IMR-90 (cell line): ENCODE results near the gene ERCC8. TPM values are rescaled to one million over a fixed set of nuclear protein-coding genes. Genes with fewer than 3 reads are reported as not detected.

Experiments used
- ATAC-seq: fragments of 200-7000 bp; cut with Tn5 transposase; 2 replicates; pipeline ENCODE4 v1.9.1; 2020; ENCODE audit warnings: low read depth, mild to moderate bottlenecking, moderate library complexity
- BruUV-seq: library from RNA; stranded (reverse); fragments of 400-500 nt; replicated peaks from 2 replicates; lab custom pipeline; 2021; lab: Mats Ljungman, UMichigan
- CTCF ChIA-PET: fragments of 300-600 bp; formaldehyde crosslinking; extraction: SDS; loops from one replicate; lab custom pipeline; 2021; ENCODE audit warnings: antibody characterized with exemption; lab: Yijun Ruan, JAX
- POLR2A ChIA-PET: fragments of 300-600 bp; sonication (Branson Sonifier 250); formaldehyde crosslinking; loops from one replicate; lab custom pipeline; 2022; ENCODE audit warnings: antibody characterized with exemption; ENCODE audit not compliant: unreplicated experiment; lab: Charles Lee
- DNase-seq: peaks from one replicate; pipeline ENCODE4 v3.0.0; 2013
- H2AFZ ChIP-seq: replicated peaks from 2 replicates; pipeline ENCODE3; 2013; ENCODE audit warnings: low read length, mild to moderate bottlenecking; ENCODE audit not compliant: poor library complexity
- H2AK5ac ChIP-seq: 2 replicates; pipeline ENCODE4 v1.6.1; 2013; ENCODE audit warnings: low read depth, low read length, inconsistent platforms
- H2AK9ac ChIP-seq: replicated peaks from 2 replicates; pipeline ENCODE3; 2013; ENCODE audit warnings: mild to moderate bottlenecking, low read depth, low read length, moderate library complexity; ENCODE audit not compliant: poor library complexity
- H2BK120ac ChIP-seq: 2 replicates; pipeline ENCODE4 v1.6.1; 2013; ENCODE audit warnings: low read depth, low read length, inconsistent platforms
- H2BK15ac ChIP-seq: 3 replicates; pipeline ENCODE4 v1.6.1; 2013; ENCODE audit warnings: low read depth, low read length, inconsistent platforms
- H2BK20ac ChIP-seq: 2 replicates; pipeline ENCODE4 v1.6.1; 2013; ENCODE audit warnings: low read depth, mild to moderate bottlenecking, inconsistent platforms, low read length, moderate library complexity
- H2BK5ac ChIP-seq: 2 replicates; pipeline ENCODE4 v1.6.1; 2013; ENCODE audit warnings: mild to moderate bottlenecking, low read depth, low read length, inconsistent platforms; ENCODE audit not compliant: poor library complexity, severe bottlenecking
- H3K14ac ChIP-seq: replicated peaks from 2 replicates; pipeline ENCODE4 v1.6.1; 2013; ENCODE audit warnings: low read depth, low read length, inconsistent platforms
- H3K18ac ChIP-seq: 2 replicates; pipeline ENCODE4 v1.6.1; 2013; ENCODE audit warnings: low read depth, low read length, control low read depth
- H3K23ac ChIP-seq: 2 replicates; pipeline ENCODE4 v1.6.1; 2013; ENCODE audit warnings: low read depth, low read length, inconsistent platforms
- H3K27ac ChIP-seq: 2 replicates; pipeline ENCODE4 v1.5.1; 2013; ENCODE audit warnings: mild to moderate bottlenecking, control low read depth, low read length; ENCODE audit not compliant: insufficient read depth
- H3K27me3 ChIP-seq: 2 replicates; pipeline ENCODE4 v1.6.1; 2013; ENCODE audit warnings: low read length; ENCODE audit not compliant: control insufficient read depth, insufficient read depth
- H3K36me3 ChIP-seq: 2 replicates; pipeline ENCODE4 v1.6.1; 2013; ENCODE audit warnings: low read length, mixed read lengths; ENCODE audit not compliant: control insufficient read depth, insufficient read depth
- H3K4ac ChIP-seq: 2 replicates; pipeline ENCODE4 v1.6.1; 2013; ENCODE audit warnings: low read depth, low read length, inconsistent platforms
- H3K4me1 ChIP-seq: 2 replicates; pipeline ENCODE4 v1.6.1; 2013; ENCODE audit warnings: low read length, mixed read lengths; ENCODE audit not compliant: control insufficient read depth, insufficient read depth
- H3K4me2 ChIP-seq: 2 replicates; pipeline ENCODE4 v1.6.1; 2013; ENCODE audit warnings: low read depth, mild to moderate bottlenecking, control low read depth, low read length, moderate library complexity
- H3K4me3 ChIP-seq: 2 replicates; pipeline ENCODE4 v1.5.1; 2013; ENCODE audit warnings: low read depth, mild to moderate bottlenecking, control low read depth, low read length, moderate library complexity; ENCODE audit not compliant: insufficient read depth
- H3K56ac ChIP-seq: 2 replicates; pipeline ENCODE4 v1.6.1; 2013; ENCODE audit warnings: low read length, inconsistent platforms; ENCODE audit not compliant: insufficient read depth; ENCODE audit errors: extremely low read depth
- H3K79me1 ChIP-seq, 2 experiments: 2 replicates each; pipeline ENCODE4 v1.6.1; 2013; ENCODE audit warnings: low read length in 2 of 2, inconsistent platforms in 1 of 2, low read depth in 1 of 2
- H3K9ac ChIP-seq: 2 replicates; pipeline ENCODE4 v1.6.1; 2013; ENCODE audit warnings: low read depth, low read length, control low read depth
- H3K9me1 ChIP-seq: 2 replicates; pipeline ENCODE4 v1.6.1; 2013; ENCODE audit warnings: low read length, inconsistent platforms; ENCODE audit not compliant: insufficient read depth
- H3K9me3 ChIP-seq: 2 replicates; pipeline ENCODE4 v1.6.1; 2013; ENCODE audit warnings: low read length; ENCODE audit not compliant: control insufficient read depth, insufficient read depth
- H4K20me1 ChIP-seq: 2 replicates; pipeline ENCODE4 v1.6.1; 2013; ENCODE audit warnings: low read length, inconsistent platforms; ENCODE audit not compliant: insufficient read depth
- H4K5ac ChIP-seq: 2 replicates; pipeline ENCODE4 v1.6.1; 2013; ENCODE audit warnings: mild to moderate bottlenecking, low read depth, low read length, control low read depth
- H4K8ac ChIP-seq, 2 experiments: 2 replicates each; pipeline ENCODE4 v1.6.1; 2013; ENCODE audit warnings: low read depth in 2 of 2, low read length in 2 of 2, control low read depth in 1 of 2, inconsistent platforms in 1 of 2
- H4K91ac ChIP-seq: 2 replicates; pipeline ENCODE4 v1.6.1; 2013; ENCODE audit warnings: low read depth, low read length, inconsistent platforms; ENCODE audit not compliant: insufficient read depth
- BHLHE40 ChIP-seq: fragments of 150-350 bp; IDR thresholded peaks from 2 replicates; pipeline ENCODE4 v1.6.1; 2016; ENCODE audit warnings: mild to moderate bottlenecking, low read depth, low read length
- CEBPB ChIP-seq: IDR thresholded peaks from 2 replicates; pipeline ENCODE4 v1.6.1; 2012; ENCODE audit warnings: low read depth, low read length, improper control_type of control experiment
- CHD1 ChIP-seq: IDR thresholded peaks from 2 replicates; pipeline ENCODE4 v1.6.1; 2012; ENCODE audit warnings: low read depth, low read length, improper control_type of control experiment
- CTCF ChIP-seq: conservative IDR thresholded peaks from 2 replicates; pipeline ENCODE4 v1.5.1; 2012; ENCODE audit warnings: mild to moderate bottlenecking, low read depth, low read length, improper control_type of control experiment
- FOS ChIP-seq: fragments of 150-350 bp; IDR thresholded peaks from 2 replicates; pipeline ENCODE4 v1.6.1; 2016; ENCODE audit warnings: low read depth, low read length
- MAFK ChIP-seq: IDR thresholded peaks from 2 replicates; pipeline ENCODE4 v1.6.1; 2012; ENCODE audit warnings: low read depth, low read length, improper control_type of control experiment
- MAZ ChIP-seq: IDR thresholded peaks from 2 replicates; pipeline ENCODE4 v1.6.1; 2012; ENCODE audit warnings: low read depth, mild to moderate bottlenecking, low read length, improper control_type of control experiment, moderate library complexity, borderline replicate concordance
- MXI1 ChIP-seq: IDR thresholded peaks from 2 replicates; pipeline ENCODE4 v1.6.1; 2012; ENCODE audit warnings: low read depth, mild to moderate bottlenecking, low read length, moderate library complexity, borderline replicate concordance
- NFE2L2 ChIP-seq: fragments of 150-350 bp; IDR thresholded peaks from 2 replicates; pipeline ENCODE4 v1.6.1; 2016; ENCODE audit warnings: low read depth, mild to moderate bottlenecking, low read length
- POLR2A ChIP-seq: IDR thresholded peaks from 2 replicates; pipeline ENCODE4 v1.6.1; 2012; ENCODE audit warnings: mild to moderate bottlenecking, low read depth, low read length
- RAD21 ChIP-seq: IDR thresholded peaks from 2 replicates; pipeline ENCODE4 v1.6.1; 2012; ENCODE audit warnings: low read length, improper control_type of control experiment
- RCOR1 ChIP-seq: IDR thresholded peaks from 2 replicates; pipeline ENCODE4 v1.6.1; 2012; ENCODE audit warnings: mild to moderate bottlenecking, low read length, improper control_type of control experiment; ENCODE audit not compliant: insufficient replicate concordance
- RFX5 ChIP-seq: IDR thresholded peaks from 2 replicates; pipeline ENCODE4 v1.8.0; 2012; ENCODE audit warnings: low read depth, mild to moderate bottlenecking, low read length, moderate library complexity
- SMC3 ChIP-seq: fragments of 150-350 bp; IDR thresholded peaks from 2 replicates; pipeline ENCODE4 v1.6.1; 2016; ENCODE audit warnings: low read depth, mild to moderate bottlenecking, antibody characterized with exemption, low read length, moderate library complexity
- USF2 ChIP-seq: fragments of 150-350 bp; IDR thresholded peaks from 2 replicates; pipeline ENCODE4 v1.6.1; 2017; ENCODE audit warnings: mild to moderate bottlenecking, antibody characterized with exemption, low read length, low read depth
- dilution Hi-C: fragments of 300-500 bp; cut with HindIII; formaldehyde crosslinking; loops from one replicate; pipeline ENCODE4 v1.14.3; 2018; ENCODE audit warnings: low sequenced_read_pairs; ENCODE audit not compliant: unreplicated experiment
- in situ Hi-C: fragments of 300-500 bp; cut with MboI; formaldehyde crosslinking; loops from 3 replicates; pipeline ENCODE4 v1.14.3; 2019; ENCODE audit warnings: low sequenced_read_pairs, inconsistent platforms, mixed read lengths
- intact Hi-C: fragments of 100-400 bp; cut with micrococcal nuclease; formaldehyde crosslinking; loops from 2 replicates; pipeline ENCODE4 v1.10.0; 2022
- polyA plus RNA-seq, 3 experiments: library from polyadenylated mRNA; depleted of rRNA; stranded (reverse); fragments of >200 nt; gene quantifications; 2 replicates each; pipeline ENCODE4 v1.2.3, GENCODE V29; 2012; ENCODE audit warnings: low replicate concordance in 1 of 3
- total RNA-seq: library from RNA; depleted of rRNA; stranded (reverse); fragments of >200 nt; gene quantifications from 2 replicates; pipeline ENCODE4 v1.2.3, GENCODE V29; 2012
- TF ChIP-seq, protein P1 (sequence below): fragments of 150-350 bp; IDR thresholded peaks from 2 replicates; pipeline ENCODE4 v1.6.1; 2016; ENCODE audit warnings: low read depth, mild to moderate bottlenecking, low read length, moderate library complexity, borderline replicate concordance

ERCC8 gene
- total and polyA plus RNA-seq, 2 of the 4 experiments (the other 2 are of a cell fraction) = 12.6 to 29.2 TPM

GRCh38 chr5:60958088-60958487 lies 13.2 kb upstream of the ERCC8 start:
- H2BK15ac ChIP-seq = no peak overlapping the region
- no peak overlapping the region for H4K91ac ChIP-seq
- H3K36me3 ChIP-seq = no peaks in the 10 kb centered on the region
- no peaks in the 10 kb centered on the region for H3K9me3 ChIP-seq
- H3K79me1 ChIP-seq = peaks cover 6 to 10% of the 10 kb centered on the region in 2 experiments
- intact Hi-C loops = loop anchor here (2.0 to 5.0 kb wide), 4 partner anchors 94 to 1187 kb away; no protein-coding TSS in a partner anchor
- no peak overlapping the region for H3K4me3 ChIP-seq
- no peaks in the 10 kb centered on the region for H3K27me3 ChIP-seq
- no peak overlapping the region for H3K9ac ChIP-seq
- BruUV-seq = no TSS peak
- dilution Hi-C loops = no loop called here
- H3K14ac ChIP-seq = no peak overlapping the region
- H3K18ac ChIP-seq = no peak overlapping the region
- in situ Hi-C loops = loop anchor here (25.0 kb wide), 2 partner anchors 704 to 979 kb away; no protein-coding TSS in a partner anchor
- H2BK20ac ChIP-seq = no peak overlapping the region
- no peak overlapping the region for H3K27ac ChIP-seq
- H4K8ac ChIP-seq = no peak overlapping the region
- H3K4ac ChIP-seq = no peak overlapping the region
- CTCF ChIA-PET = interaction anchor here (1.1 kb wide), 1 partner anchor 12 kb away, joined by 3 read pairs; no protein-coding TSS in a partner anchor
- no peaks in the 10 kb centered on the region for H3K4me1 ChIP-seq
- ATAC-seq (no peak), DNase-seq (no peak)
- H2AFZ ChIP-seq = no peak overlapping the region
- no peak overlapping the region for H3K4me2 ChIP-seq
- H3K56ac ChIP-seq = no peak overlapping the region
- POLR2A ChIA-PET = no interaction called here
- H3K9me1 ChIP-seq = no peaks in the 10 kb centered on the region
- no peak overlapping the region for H2AK5ac ChIP-seq
- no peaks in the 10 kb centered on the region; the same call in 1 of the 2 replicates for H4K20me1 ChIP-seq
- H2BK120ac ChIP-seq = no peak overlapping the region
- no peak overlapping the region for H2BK5ac ChIP-seq
- no peak overlapping the region for H3K23ac ChIP-seq
- no peak overlapping the region for H4K5ac ChIP-seq
- no peak overlapping the region for H2AK9ac ChIP-seq
- TF ChIP-seq MAFK (no peak), SMC3 (no peak), MXI1 (no peak), CTCF (no peak), POLR2A (no peak), MAZ (no peak), CHD1 (no peak), RCOR1 (no peak), NFE2L2 (no peak), BHLHE40 (no peak), RAD21 (no peak), CEBPB (no peak), FOS (no peak), RFX5 (no peak), USF2 (no peak)
- TF ChIP-seq, protein P1, sequence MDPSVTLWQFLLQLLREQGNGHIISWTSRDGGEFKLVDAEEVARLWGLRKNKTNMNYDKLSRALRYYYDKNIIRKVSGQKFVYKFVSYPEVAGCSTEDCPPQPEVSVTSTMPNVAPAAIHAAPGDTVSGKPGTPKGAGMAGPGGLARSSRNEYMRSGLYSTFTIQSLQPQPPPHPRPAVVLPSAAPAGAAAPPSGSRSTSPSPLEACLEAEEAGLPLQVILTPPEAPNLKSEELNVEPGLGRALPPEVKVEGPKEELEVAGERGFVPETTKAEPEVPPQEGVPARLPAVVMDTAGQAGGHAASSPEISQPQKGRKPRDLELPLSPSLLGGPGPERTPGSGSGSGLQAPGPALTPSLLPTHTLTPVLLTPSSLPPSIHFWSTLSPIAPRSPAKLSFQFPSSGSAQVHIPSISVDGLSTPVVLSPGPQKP = no peak
